ENCODE measurements around the gene OLFM1.
"Not testable (repeated sequence)": the region's sequence is repeated elsewhere in the genome, so short reads cannot be mapped to it uniquely, and the experiment has no call there.

OLFM1 gene

DNA sequence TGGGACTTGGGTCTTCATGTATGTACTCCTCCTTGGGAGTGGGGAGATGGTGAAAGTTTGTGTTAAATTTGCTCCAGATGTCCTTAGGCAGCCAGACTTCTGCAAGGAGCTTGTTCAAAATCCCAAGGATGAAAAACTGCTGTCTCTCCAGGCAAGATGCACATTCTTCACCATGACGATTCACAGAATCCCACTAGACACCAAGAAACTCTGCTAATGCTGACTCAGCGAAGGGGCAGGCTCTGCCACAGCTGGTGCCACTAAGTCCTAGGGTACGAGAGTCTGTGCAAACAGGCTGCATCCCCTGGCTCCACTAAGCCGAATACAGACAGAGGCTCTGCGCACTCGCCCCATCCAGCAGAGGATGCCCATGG is 71.1 kb downstream of the OLFM1 start:
- Histone ChIP-seq H3K27ac (replicated peaks) (no peak overlapping the region), H3K27me3 (ENCODE audit: insufficient read depth, poor library complexity, severe bottlenecking) (no peaks in the 10 kb centered on the region), H3K4me3 (replicated peaks; ENCODE audit: insufficient read depth, low read length) (no peak overlapping the region)
- TF ChIP-seq, protein P1, sequence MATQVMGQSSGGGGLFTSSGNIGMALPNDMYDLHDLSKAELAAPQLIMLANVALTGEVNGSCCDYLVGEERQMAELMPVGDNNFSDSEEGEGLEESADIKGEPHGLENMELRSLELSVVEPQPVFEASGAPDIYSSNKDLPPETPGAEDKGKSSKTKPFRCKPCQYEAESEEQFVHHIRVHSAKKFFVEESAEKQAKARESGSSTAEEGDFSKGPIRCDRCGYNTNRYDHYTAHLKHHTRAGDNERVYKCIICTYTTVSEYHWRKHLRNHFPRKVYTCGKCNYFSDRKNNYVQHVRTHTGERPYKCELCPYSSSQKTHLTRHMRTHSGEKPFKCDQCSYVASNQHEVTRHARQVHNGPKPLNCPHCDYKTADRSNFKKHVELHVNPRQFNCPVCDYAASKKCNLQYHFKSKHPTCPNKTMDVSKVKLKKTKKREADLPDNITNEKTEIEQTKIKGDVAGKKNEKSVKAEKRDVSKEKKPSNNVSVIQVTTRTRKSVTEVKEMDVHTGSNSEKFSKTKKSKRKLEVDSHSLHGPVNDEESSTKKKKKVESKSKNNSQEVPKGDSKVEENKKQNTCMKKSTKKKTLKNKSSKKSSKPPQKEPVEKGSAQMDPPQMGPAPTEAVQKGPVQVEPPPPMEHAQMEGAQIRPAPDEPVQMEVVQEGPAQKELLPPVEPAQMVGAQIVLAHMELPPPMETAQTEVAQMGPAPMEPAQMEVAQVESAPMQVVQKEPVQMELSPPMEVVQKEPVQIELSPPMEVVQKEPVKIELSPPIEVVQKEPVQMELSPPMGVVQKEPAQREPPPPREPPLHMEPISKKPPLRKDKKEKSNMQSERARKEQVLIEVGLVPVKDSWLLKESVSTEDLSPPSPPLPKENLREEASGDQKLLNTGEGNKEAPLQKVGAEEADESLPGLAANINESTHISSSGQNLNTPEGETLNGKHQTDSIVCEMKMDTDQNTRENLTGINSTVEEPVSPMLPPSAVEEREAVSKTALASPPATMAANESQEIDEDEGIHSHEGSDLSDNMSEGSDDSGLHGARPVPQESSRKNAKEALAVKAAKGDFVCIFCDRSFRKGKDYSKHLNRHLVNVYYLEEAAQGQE (IDR thresholded peaks at IDR 0.05; ENCODE audit: insufficient replicate concordance, low read depth), result no peak
- TF ChIP-seq, protein P2, sequence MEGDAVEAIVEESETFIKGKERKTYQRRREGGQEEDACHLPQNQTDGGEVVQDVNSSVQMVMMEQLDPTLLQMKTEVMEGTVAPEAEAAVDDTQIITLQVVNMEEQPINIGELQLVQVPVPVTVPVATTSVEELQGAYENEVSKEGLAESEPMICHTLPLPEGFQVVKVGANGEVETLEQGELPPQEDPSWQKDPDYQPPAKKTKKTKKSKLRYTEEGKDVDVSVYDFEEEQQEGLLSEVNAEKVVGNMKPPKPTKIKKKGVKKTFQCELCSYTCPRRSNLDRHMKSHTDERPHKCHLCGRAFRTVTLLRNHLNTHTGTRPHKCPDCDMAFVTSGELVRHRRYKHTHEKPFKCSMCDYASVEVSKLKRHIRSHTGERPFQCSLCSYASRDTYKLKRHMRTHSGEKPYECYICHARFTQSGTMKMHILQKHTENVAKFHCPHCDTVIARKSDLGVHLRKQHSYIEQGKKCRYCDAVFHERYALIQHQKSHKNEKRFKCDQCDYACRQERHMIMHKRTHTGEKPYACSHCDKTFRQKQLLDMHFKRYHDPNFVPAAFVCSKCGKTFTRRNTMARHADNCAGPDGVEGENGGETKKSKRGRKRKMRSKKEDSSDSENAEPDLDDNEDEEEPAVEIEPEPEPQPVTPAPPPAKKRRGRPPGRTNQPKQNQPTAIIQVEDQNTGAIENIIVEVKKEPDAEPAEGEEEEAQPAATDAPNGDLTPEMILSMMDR (IDR thresholded peaks at IDR 0.05; ENCODE audit: insufficient read depth, low read length), result no peak
- no peak for TF ChIP-seq GABPA (IDR thresholded peaks at IDR 0.05; ENCODE audit: low read depth)
- no peak for DNase-seq (ENCODE audit: low read depth in 1 of 2, low spot score in 1 of 2)

DNA sequence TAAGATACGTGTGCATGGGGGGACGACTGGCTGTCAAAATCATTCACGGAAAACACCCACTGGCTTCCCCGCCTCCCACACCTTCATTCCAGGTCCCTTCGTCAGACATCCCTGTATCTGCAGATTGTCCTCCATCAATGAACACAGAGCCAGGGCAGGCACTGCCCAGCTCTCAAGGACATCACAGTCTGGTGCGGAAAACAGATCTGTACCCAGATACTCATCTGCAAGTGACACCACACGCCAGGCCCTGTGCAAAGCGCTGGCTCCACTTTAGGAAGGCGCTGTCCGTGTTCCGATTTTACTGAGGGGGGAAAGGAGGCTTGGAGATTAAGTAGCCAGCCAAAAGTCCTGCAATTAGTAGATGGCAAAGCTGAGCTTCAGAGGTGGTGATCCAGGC is 72.3 kb downstream of the OLFM1 start:
- H3K27me3 ChIP-seq (ENCODE audit: insufficient read depth, poor library complexity, severe bottlenecking), result no peaks in the 10 kb centered on the region
- DNase-seq (ENCODE audit: low read depth in 1 of 2, low spot score in 1 of 2), result no peak

DNA sequence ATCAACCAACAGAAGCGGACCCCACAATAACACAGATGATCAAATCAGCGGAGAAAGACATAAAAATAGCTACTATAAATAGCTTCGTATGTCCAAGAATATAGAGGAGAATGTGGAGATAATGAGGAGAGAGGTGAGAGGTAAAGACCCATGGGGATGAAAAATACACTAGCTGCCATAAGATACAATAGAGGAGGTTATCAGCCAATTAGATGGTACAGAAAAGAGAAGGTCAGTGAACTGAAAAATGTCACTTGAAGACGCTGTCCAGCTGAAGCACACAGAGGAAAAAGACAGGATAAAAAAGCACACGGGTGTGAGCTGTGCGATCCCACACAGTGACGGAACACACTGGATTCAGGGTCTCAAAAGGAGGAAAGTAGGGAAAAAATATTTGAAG is 73.4 kb downstream of the OLFM1 start:
- no peak for TF ChIP-seq GABPA (IDR thresholded peaks at IDR 0.05; ENCODE audit: low read depth)
- H3K4me3 ChIP-seq (replicated peaks; ENCODE audit: insufficient read depth, low read length), result no peak overlapping the region
- no peak for DNase-seq (ENCODE audit: low read depth in 1 of 2, low spot score in 1 of 2)
- no peak overlapping the region for H3K27ac ChIP-seq (replicated peaks)
- no peaks in the 10 kb centered on the region for H3K27me3 ChIP-seq (ENCODE audit: insufficient read depth, poor library complexity, severe bottlenecking)

More for the DNA sequence above, 72.3 kb downstream of the OLFM1 start:
- TF ChIP-seq GABPA (IDR thresholded peaks at IDR 0.05; ENCODE audit: low read depth) (no peak), POLR2AphosphoS5 (IDR thresholded peaks at IDR 0.05; ENCODE audit: low read depth) (no peak), SPI1 (IDR thresholded peaks at IDR 0.05; ENCODE audit: borderline replicate concordance, low read depth) (no peak)
- TF ChIP-seq, protein P1 (IDR thresholded peaks at IDR 0.05; ENCODE audit: insufficient replicate concordance, low read depth), result no peak
- TF ChIP-seq, protein P2 (IDR thresholded peaks at IDR 0.05; ENCODE audit: insufficient read depth, low read length), result no peak
- no peak overlapping the region for H3K27ac ChIP-seq (replicated peaks)
- H3K4me3 ChIP-seq (replicated peaks; ENCODE audit: insufficient read depth, low read length), result no peak overlapping the region

DNA sequence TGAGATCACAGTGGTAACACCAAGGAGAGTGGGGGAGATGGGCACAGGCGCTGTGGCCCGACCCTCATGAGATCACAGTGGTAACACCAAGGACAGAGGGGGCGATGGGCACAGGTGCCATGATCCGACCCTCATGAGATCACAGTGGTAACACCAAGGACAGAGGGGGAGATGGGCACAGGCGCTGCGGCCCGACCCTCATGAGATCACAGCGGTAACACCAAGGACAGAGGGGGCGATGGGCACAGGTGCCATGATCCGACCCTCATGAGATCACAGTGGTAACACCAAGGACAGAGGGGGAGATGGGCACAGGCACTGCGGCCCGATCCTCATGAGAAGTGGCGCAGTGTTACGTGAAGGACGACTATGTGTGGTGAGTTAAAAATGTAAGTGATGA is 75.1 kb downstream of the OLFM1 start:
- not testable (repeated sequence) for DNase-seq (ENCODE audit: low read depth in 1 of 2, low spot score in 1 of 2); H3K27ac ChIP-seq (replicated peaks); H3K27me3 ChIP-seq (ENCODE audit: insufficient read depth, poor library complexity, severe bottlenecking); H3K4me3 ChIP-seq (replicated peaks; ENCODE audit: insufficient read depth, low read length)

DNA sequence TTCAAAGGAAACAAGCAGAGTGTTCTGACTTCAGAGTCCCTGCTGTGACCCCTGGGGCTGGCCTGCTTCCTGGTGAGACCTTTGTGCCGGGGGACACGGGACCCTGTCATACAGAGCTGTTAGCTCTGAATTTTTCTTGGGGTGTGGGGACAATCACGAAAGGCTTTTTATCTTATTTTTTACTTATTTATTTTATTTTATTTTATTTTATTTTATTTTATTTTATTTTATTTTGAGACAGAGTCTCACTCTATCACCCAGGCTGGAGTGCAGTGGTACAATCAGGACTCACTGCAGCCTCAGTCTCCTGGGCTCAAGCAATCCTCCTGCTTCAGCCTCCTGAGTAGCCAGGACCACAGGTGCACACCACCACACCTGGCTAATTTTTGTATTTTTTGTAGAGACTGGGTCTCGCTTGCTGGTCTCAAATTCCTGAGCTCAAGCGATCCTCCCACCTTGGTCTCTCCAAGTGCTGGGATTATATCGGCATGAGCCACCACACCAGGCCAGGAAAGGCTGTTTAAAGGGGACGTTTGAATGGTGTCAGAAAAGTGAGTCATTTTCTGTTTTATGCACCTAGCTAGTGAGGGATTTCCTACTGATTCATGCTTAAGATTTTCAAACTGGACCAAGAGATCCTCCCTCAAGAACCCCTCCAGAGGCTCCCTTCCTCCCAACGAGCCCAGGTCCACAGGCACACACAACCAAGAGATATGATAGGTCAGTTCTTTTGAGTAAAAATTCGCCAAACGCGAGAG is 75.7 kb downstream of the OLFM1 start:
- no peak for TF ChIP-seq SPI1 (IDR thresholded peaks at IDR 0.05; ENCODE audit: borderline replicate concordance, low read depth)
- H3K27me3 ChIP-seq (ENCODE audit: insufficient read depth, poor library complexity, severe bottlenecking), result no peaks in the 10 kb centered on the region
- no peak for DNase-seq (ENCODE audit: low read depth in 1 of 2, low spot score in 1 of 2)

More for the DNA sequence above, 75.7 kb downstream of the OLFM1 start:
- no peak overlapping the region for H3K27ac ChIP-seq (replicated peaks)
- H3K4me3 ChIP-seq (replicated peaks; ENCODE audit: insufficient read depth, low read length), result no peak overlapping the region

Data from HL-60 (cell line).